Measurements from ENCODE around the gene TXNDC17. TPM values are rescaled to one million over a fixed set of nuclear protein-coding genes. Genes with fewer than 3 reads are reported as not detected.

TXNDC17 gene
- total RNA-seq, 2 donors from 2014 or later, result 52.6 to 90.6 TPM

GRCh38 chr17:6670999-6671398, 30.1 kb downstream of the TXNDC17 start:
- ATAC-seq (ENCODE audit: insufficient number of reproducible peaks, low FRiP score, low read depth) (no peak), DNase-seq (ENCODE audit: low spot score) (no peak)
- H3K4me1 ChIP-seq (ENCODE audit: control insufficient read depth in 1 of 2, low read depth in 2 of 2), result no peaks in the 10 kb centered on the region
- H3K36me3 ChIP-seq, result no peaks in the 10 kb centered on the region
- H3K27me3 ChIP-seq (replicated peaks; ENCODE audit: insufficient read depth), result no peaks in the 10 kb centered on the region
- H3K27ac ChIP-seq, result no peak overlapping the region
- no peak for TF ChIP-seq CTCF (IDR thresholded peaks at IDR 0.05)
- H3K9me3 ChIP-seq, result no peaks in the 10 kb centered on the region
- H3K4me3 ChIP-seq, result no peak overlapping the region

- Histone ChIP-seq H3K9me3 (no peaks in the 10 kb centered on the region), H3K4me3 (no peak overlapping the region), H3K4me1 (ENCODE audit: control insufficient read depth in 1 of 2, low read depth in 2 of 2) (no peaks in the 10 kb centered on the region), H3K27me3 (replicated peaks; ENCODE audit: insufficient read depth) (no peaks in the 10 kb centered on the region), H3K27ac (no peak overlapping the region), H3K36me3 (no peaks in the 10 kb centered on the region)
- no peak for TF ChIP-seq CTCF (IDR thresholded peaks at IDR 0.05)
- DNase-seq (ENCODE audit: low spot score) (no peak), ATAC-seq (ENCODE audit: insufficient number of reproducible peaks, low FRiP score, low read depth) (no peak)
Measured at GRCh38 chr17:6671431-6671830, 30.6 kb downstream of the TXNDC17 start.

GRCh38 chr17:6674586-6674985, 33.7 kb downstream of the TXNDC17 start:
- Histone ChIP-seq H3K27me3 (replicated peaks; ENCODE audit: insufficient read depth) (no peaks in the 10 kb centered on the region), H3K27ac (no peak overlapping the region), H3K4me3 (no peak overlapping the region), H3K4me1 (ENCODE audit: control insufficient read depth in 1 of 2, low read depth in 2 of 2) (no peaks in the 10 kb centered on the region), H3K36me3 (no peaks in the 10 kb centered on the region), H3K9me3 (no peaks in the 10 kb centered on the region)
- no peak for TF ChIP-seq CTCF (IDR thresholded peaks at IDR 0.05)
- ATAC-seq (ENCODE audit: insufficient number of reproducible peaks, low FRiP score, low read depth) (no peak), DNase-seq (ENCODE audit: low spot score) (no peak)

GRCh38 chr17:6675201-6675825, 34.5 kb downstream of the TXNDC17 start:
- no peaks in the 10 kb centered on the region for H3K36me3 ChIP-seq
- no peak for ATAC-seq (ENCODE audit: insufficient number of reproducible peaks, low FRiP score, low read depth)
- DNase-seq (ENCODE audit: low spot score), result no peak
- H3K27ac ChIP-seq, result no peak overlapping the region
- no peak for TF ChIP-seq CTCF (IDR thresholded peaks at IDR 0.05)
- H3K4me1 ChIP-seq (ENCODE audit: control insufficient read depth in 1 of 2, low read depth in 2 of 2), result no peaks in the 10 kb centered on the region
- no peak overlapping the region for H3K4me3 ChIP-seq
- H3K27me3 ChIP-seq (replicated peaks; ENCODE audit: insufficient read depth), result no peaks in the 10 kb centered on the region
- H3K9me3 ChIP-seq, result no peaks in the 10 kb centered on the region

GRCh38 chr17:6676802-6677157, 35.9 kb downstream of the TXNDC17 start:
- no peak for TF ChIP-seq CTCF (IDR thresholded peaks at IDR 0.05)
- Histone ChIP-seq H3K27ac (no peak overlapping the region), H3K4me3 (no peak overlapping the region), H3K4me1 (ENCODE audit: control insufficient read depth in 1 of 2, low read depth in 2 of 2) (no peaks in the 10 kb centered on the region), H3K36me3 (no peaks in the 10 kb centered on the region), H3K27me3 (replicated peaks; ENCODE audit: insufficient read depth) (no peaks in the 10 kb centered on the region), H3K9me3 (no peaks in the 10 kb centered on the region)
- DNase-seq (ENCODE audit: low spot score) (no peak), ATAC-seq (ENCODE audit: insufficient number of reproducible peaks, low FRiP score, low read depth) (no peak)

Data from thoracic aorta (tissue), 2 donors.